Astrocyte of the hippocampus (primary cell): Measurements from ENCODE around the gene EXOC4.

Source experiments
- DNase-seq: peaks from one replicate; pipeline ENCODE4 v3.0.0; 2011; ENCODE audit warnings: low read depth, low spot score

Gene EXOC4

GRCh38 chr7:133572843-133573242 is 320.0 kb downstream of the EXOC4 start:
- DNase-seq: no peak

- DNase-seq: no peak
Observed at GRCh38 chr7:133573554-133574265, 320.8 kb downstream of the EXOC4 start.

GRCh38 chr7:133575726-133576440 is 323.0 kb downstream of the EXOC4 start:
- peak; percentile 41 for DNase-seq

- DNase-seq: no peak
Observed at GRCh38 chr7:133576612-133577168, 323.8 kb downstream of the EXOC4 start.

- DNase-seq: peak; percentile 65
Observed at GRCh38 chr7:133582766-133583523, 330.1 kb downstream of the EXOC4 start.

- DNase-seq: no peak
Observed at GRCh38 chr7:133583545-133584171, 330.8 kb downstream of the EXOC4 start.

GRCh38 chr7:133584956-133585668 is 332.2 kb downstream of the EXOC4 start:
- no peak for DNase-seq

GRCh38 chr7:133586253-133586652 is 333.4 kb downstream of the EXOC4 start:
- no peak for DNase-seq

- no peak for DNase-seq
Observed at GRCh38 chr7:133587903-133588302, 335.0 kb downstream of the EXOC4 start.

GRCh38 chr7:133590795-133591194 is 337.9 kb downstream of the EXOC4 start:
- no peak for DNase-seq

- no peak for DNase-seq
Observed at GRCh38 chr7:133591704-133592340, 338.9 kb downstream of the EXOC4 start.

GRCh38 chr7:133593561-133593960 is 340.7 kb downstream of the EXOC4 start:
- no peak for DNase-seq

GRCh38 chr7:133601617-133602016 is 348.7 kb downstream of the EXOC4 start:
- DNase-seq: no peak

- peak; percentile 69 for DNase-seq
Observed at GRCh38 chr7:133602291-133602690, 349.4 kb downstream of the EXOC4 start.

GRCh38 chr7:133606991-133607390 is 354.1 kb downstream of the EXOC4 start:
- DNase-seq: no peak

GRCh38 chr7:133609806-133610205 is 356.9 kb downstream of the EXOC4 start:
- no peak for DNase-seq

- no peak for DNase-seq
Observed at GRCh38 chr7:133611955-133612354, 359.1 kb downstream of the EXOC4 start.

GRCh38 chr7:133613250-133613790 is 360.4 kb downstream of the EXOC4 start:
- no peak for DNase-seq

GRCh38 chr7:133614251-133614650 is 361.4 kb downstream of the EXOC4 start:
- peak; percentile 11 for DNase-seq

- no peak for DNase-seq
Observed at GRCh38 chr7:133618970-133619369, 366.1 kb downstream of the EXOC4 start.
